PC-3 (cell line): ENCODE data around the gene TFAP2A. TPM values are rescaled to one million over a fixed set of nuclear protein-coding genes. Genes with fewer than 3 reads are reported as not detected.

Experiments
- ATAC-seq: fragments of 200-7000 bp; cut with Tn5 transposase; 2 replicates; pipeline ENCODE4 v1.9.1; 2020; ENCODE audit warnings: mild to moderate bottlenecking, moderate library complexity
- BruUV-seq: library from RNA; stranded (reverse); fragments of 400-500 nt; replicated peaks from 2 replicates; lab custom pipeline; 2021; lab: Mats Ljungman, UMichigan
- CTCF ChIA-PET: fragments of 300-600 bp; sonication (Branson Sonifier 250); formaldehyde crosslinking; loops from one replicate; lab custom pipeline; 2022; ENCODE audit warnings: antibody characterized with exemption; lab: Charles Lee
- POLR2A ChIA-PET: fragments of 300-600 bp; sonication (Branson Sonifier 250); formaldehyde crosslinking; loops from one replicate; lab custom pipeline; 2022; ENCODE audit warnings: antibody characterized with exemption; ENCODE audit not compliant: unreplicated experiment; lab: Charles Lee
- DNase-seq: peaks from one replicate; pipeline ENCODE4 v3.0.0-alpha.2; 2015
- H2AFZ ChIP-seq: fragments of 300-600 bp; sonication (generic); 2 replicates; pipeline ENCODE4 v1.6.0; 2016; ENCODE audit warnings: antibody characterized with exemption, low read length
- H3F3A ChIP-seq: fragments of 300-600 bp; sonication (generic); one replicate; pipeline ENCODE4 v1.6.0; 2017; ENCODE audit warnings: antibody characterized with exemption, low read length, control low read depth, mild to moderate bottlenecking; ENCODE audit not compliant: unreplicated experiment
- H3K27ac ChIP-seq: fragments of 300-600 bp; sonication (generic); 2 replicates; pipeline ENCODE4 v1.5.1; 2016; ENCODE audit warnings: mild to moderate bottlenecking, low read length
- H3K27me3 ChIP-seq: fragments of 300-600 bp; sonication (generic); 2 replicates; pipeline ENCODE4 v1.6.1; 2016; ENCODE audit warnings: low read length, mixed read lengths
- H3K36me3 ChIP-seq: fragments of 300-600 bp; sonication (generic); 2 replicates; pipeline ENCODE4 v1.6.1; 2016; ENCODE audit warnings: low read depth, mixed run types, low read length, mixed read lengths
- H3K4me1 ChIP-seq: fragments of 300-600 bp; sonication (generic); 2 replicates; pipeline ENCODE4 v1.5.1; 2016; ENCODE audit warnings: low read length; ENCODE audit not compliant: insufficient read depth
- H3K4me2 ChIP-seq: fragments of 300-600 bp; sonication (generic); 2 replicates; pipeline ENCODE4 v1.6.0; 2016; ENCODE audit warnings: low read length
- H3K4me3 ChIP-seq: fragments of 300-600 bp; sonication (generic); 2 replicates; pipeline ENCODE4 v1.5.1; 2016; ENCODE audit warnings: mild to moderate bottlenecking, low read length, mixed read lengths
- H3K79me2 ChIP-seq: fragments of 300-600 bp; sonication (generic); 2 replicates; pipeline ENCODE4 v1.6.1; 2017; ENCODE audit warnings: low read length, mixed read lengths
- H3K9ac ChIP-seq: fragments of 300-600 bp; sonication (generic); 2 replicates; pipeline ENCODE4 v1.6.0; 2016; ENCODE audit warnings: mild to moderate bottlenecking, low read length
- H3K9me2 ChIP-seq: fragments of 300-600 bp; sonication (generic); replicated peaks from 2 replicates; pipeline ENCODE4 v1.6.1; 2016; ENCODE audit warnings: mixed run types, low read length, mixed read lengths
- H3K9me3 ChIP-seq: fragments of 300-600 bp; sonication (generic); 2 replicates; pipeline ENCODE4 v1.6.1; 2016; ENCODE audit warnings: low read length, mixed read lengths
- H4K20me1 ChIP-seq: fragments of 300-600 bp; sonication (generic); 2 replicates; pipeline ENCODE4 v1.6.1; 2016; ENCODE audit warnings: low read length, mixed read lengths
- CTCF ChIP-seq: fragments of 300-600 bp; sonication (generic); conservative IDR thresholded peaks from 2 replicates; pipeline ENCODE4 v1.5.1; 2017; ENCODE audit warnings: antibody characterized with exemption, low read depth, mild to moderate bottlenecking, low read length
- EZH2 ChIP-seq: fragments of 300-600 bp; sonication (generic); IDR thresholded peaks from one replicate; pipeline ENCODE4 v1.6.1; 2017; ENCODE audit warnings: antibody characterized with exemption, mild to moderate bottlenecking, low read length; ENCODE audit not compliant: unreplicated experiment
- EZH2phosphoT487 ChIP-seq: fragments of 300-600 bp; sonication (generic); IDR thresholded peaks from 2 replicates; pipeline ENCODE4 v1.6.1; 2018; ENCODE audit warnings: mild to moderate bottlenecking, antibody characterized with exemption, low read length, borderline replicate concordance
- intact Hi-C: fragments of 100-400 bp; cut with micrococcal nuclease; formaldehyde crosslinking; loops from 2 replicates; pipeline ENCODE4 v1.9.0; 2023
- total RNA-seq: library from RNA; depleted of rRNA; stranded (reverse); fragments of >200 nt; gene quantifications from 2 replicates; pipeline ENCODE4 v1.2.3, GENCODE V29; 2014

The TFAP2A gene
- total RNA-seq, 1 experiment from 2014 or later: 29.4 TPM

GRCh38 chr6:10395704-10396546 is 18.9 kb downstream of the TFAP2A start:
- no peak overlapping the region for H3K27ac ChIP-seq
- no peak for TF ChIP-seq EZH2
- TF ChIP-seq CTCF: no peak
- no peak for TF ChIP-seq EZH2phosphoT487
- H2AFZ ChIP-seq: no peak overlapping the region
- no peak overlapping the region for H3K4me2 ChIP-seq
- H3K9me3 ChIP-seq: no peaks in the 10 kb centered on the region
- no peak overlapping the region for H3K9ac ChIP-seq
- H3K9me2 ChIP-seq: no peaks in the 10 kb centered on the region
- H3K27me3 ChIP-seq: no peaks in the 10 kb centered on the region
- ATAC-seq (no peak), DNase-seq (no peak)
- no peaks in the 10 kb centered on the region for H3F3A ChIP-seq
- ChIA-PET CTCF (interaction anchor here (0.6 kb wide), 1 partner anchor 222 kb away, joined by 5 read pairs; no protein-coding TSS in a partner anchor), POLR2A (interaction anchor here (0.6 kb wide), 1 partner anchor 1084 kb away, joined by 5 read pairs; no protein-coding TSS in a partner anchor)
- no TSS peak for BruUV-seq
- peaks cover 11% of the 10 kb centered on the region for H3K4me1 ChIP-seq
- H3K79me2 ChIP-seq: peaks cover 2% of the 10 kb centered on the region
- no peaks in the 10 kb centered on the region for H4K20me1 ChIP-seq
- intact Hi-C loops: no loop called here
- H3K4me3 ChIP-seq: no peak overlapping the region
- H3K36me3 ChIP-seq: peaks cover 34% of the 10 kb centered on the region

GRCh38 chr6:10395171-10395703 is 19.6 kb downstream of the TFAP2A start:
- H2AFZ ChIP-seq: no peak overlapping the region
- H3F3A ChIP-seq: no peaks in the 10 kb centered on the region
- POLR2A ChIA-PET: no interaction called here
- ATAC-seq: peak; percentile 40; the same call in 1 of the 2 replicates
- H3K9me3 ChIP-seq: no peaks in the 10 kb centered on the region
- H3K27me3 ChIP-seq: no peaks in the 10 kb centered on the region
- H3K27ac ChIP-seq: no peak overlapping the region
- no peaks in the 10 kb centered on the region; the same call in 1 of the 2 replicates for H3K79me2 ChIP-seq
- BruUV-seq: no TSS peak
- intact Hi-C loops: no loop called here
- TF ChIP-seq CTCF (no peak), EZH2phosphoT487 (no peak), EZH2 (no peak)
- H3K4me1 ChIP-seq: peaks cover 4% of the 10 kb centered on the region
- H3K9me2 ChIP-seq: no peaks in the 10 kb centered on the region
- DNase-seq: peak; percentile 37
- no peak overlapping the region for H3K4me2 ChIP-seq
- CTCF ChIA-PET: no interaction called here
- no peak overlapping the region for H3K9ac ChIP-seq
- H3K4me3 ChIP-seq: no peak overlapping the region
- no peaks in the 10 kb centered on the region for H4K20me1 ChIP-seq
- peaks cover 28% of the 10 kb centered on the region for H3K36me3 ChIP-seq
